HepG2 (cell line): Measurements from ENCODE around the gene HSD17B8. TPM values are rescaled to one million over a fixed set of nuclear protein-coding genes. Genes with fewer than 3 reads are reported as not detected.

ENCODE experiments used
- AGO1 ChIP-seq: fragments of 200-400 bp; formaldehyde crosslinking; IDR thresholded peaks from 2 replicates; pipeline ENCODE4 v1.6.1; 2017; ENCODE audit warnings: mild to moderate bottlenecking, low read depth, low read length, moderate library complexity; ENCODE audit not compliant: poor library complexity, severe bottlenecking
- AGO2 ChIP-seq: fragments of 200-400 bp; formaldehyde crosslinking; optimal IDR thresholded peaks from 2 replicates; pipeline ENCODE3; 2017; ENCODE audit warnings: mild to moderate bottlenecking, low read depth, low read length, moderate library complexity
- CEBPB ChIP-seq: IDR thresholded peaks from 2 replicates; pipeline ENCODE4 v1.6.1; 2011; ENCODE audit warnings: low read depth, low read length, improper control_type of control experiment, borderline replicate concordance
- EED ChIP-seq: sonication (generic); formaldehyde crosslinking; IDR thresholded peaks from 2 replicates; pipeline ENCODE4 v1.5.0; 2020; ENCODE audit warnings: mild to moderate bottlenecking, missing genetic modification reagents
- ISL2 ChIP-seq: sonication (generic); formaldehyde crosslinking; IDR thresholded peaks from 2 replicates; pipeline ENCODE4 v1.5.0; 2020; ENCODE audit warnings: missing genetic modification reagents
- JARID2 ChIP-seq: sonication (generic); formaldehyde crosslinking; IDR thresholded peaks from 2 replicates; pipeline ENCODE4 v1.8.1; 2023; ENCODE audit warnings: missing genetic modification reagents, inconsistent platforms; ENCODE audit not compliant: insufficient replicate concordance
- KDM5A ChIP-seq: fragments of 200-600 bp; sonication (generic); IDR thresholded peaks from 2 replicates; pipeline ENCODE4 v1.7.0; 2018; ENCODE audit warnings: antibody characterized with exemption, mild to moderate bottlenecking, low read length, borderline replicate concordance
- NFKBIZ ChIP-seq: IDR thresholded peaks from 2 replicates; pipeline ENCODE4 v1.6.1; 2018; ENCODE audit warnings: missing genetic modification reagents, missing compliant biosample characterization
- RARA ChIP-seq: IDR thresholded peaks from 2 replicates; pipeline ENCODE4 v1.6.1; 2016; ENCODE audit warnings: missing genetic modification reagents, missing compliant biosample characterization
- RBM39 ChIP-seq: fragments of 200-400 bp; formaldehyde crosslinking; IDR thresholded peaks from one replicate; pipeline ENCODE4 v1.6.1; 2018; ENCODE audit warnings: antibody characterized with exemption, mild to moderate bottlenecking, low read depth, low read length; ENCODE audit not compliant: poor library complexity, severe bottlenecking
- SOX5 ChIP-seq: IDR thresholded peaks from 2 replicates; pipeline ENCODE4 v1.6.1; 2016; ENCODE audit warnings: borderline replicate concordance
- SP140L ChIP-seq: sonication (generic); formaldehyde crosslinking; IDR thresholded peaks from 2 replicates; pipeline ENCODE4 v1.4.0; 2020; ENCODE audit warnings: missing genetic modification reagents, borderline replicate concordance
- TAF1 ChIP-seq: sonication (generic); formaldehyde crosslinking; IDR thresholded peaks from 2 replicates; pipeline ENCODE4 v1.4.0; 2020; ENCODE audit warnings: missing genetic modification reagents
- TBP ChIP-seq: sonication (generic); formaldehyde crosslinking; IDR thresholded peaks from 2 replicates; pipeline ENCODE4 v1.5.0; 2020; ENCODE audit warnings: missing genetic modification reagents
- TRIM24 ChIP-seq: sonication (generic); formaldehyde crosslinking; IDR thresholded peaks from 2 replicates; pipeline ENCODE4 v1.8.0; 2022; ENCODE audit warnings: mild to moderate bottlenecking, missing genetic modification reagents
- ZNF382 ChIP-seq: sonication (generic); formaldehyde crosslinking; IDR thresholded peaks from 2 replicates; pipeline ENCODE4 v1.5.0; 2020; ENCODE audit warnings: missing genetic modification reagents, mild to moderate bottlenecking, borderline replicate concordance
- ZNF44 ChIP-seq: sonication (generic); formaldehyde crosslinking; IDR thresholded peaks from 2 replicates; pipeline ENCODE4 v1.5.1; 2020; ENCODE audit warnings: mild to moderate bottlenecking, missing genetic modification reagents
- ZNF549 ChIP-seq: sonication (generic); formaldehyde crosslinking; IDR thresholded peaks from 2 replicates; pipeline ENCODE4 v1.5.0; 2020; ENCODE audit warnings: missing genetic modification reagents
- ZNF569 ChIP-seq: sonication (generic); formaldehyde crosslinking; IDR thresholded peaks from 2 replicates; pipeline ENCODE4 v1.5.0; 2020; ENCODE audit warnings: mild to moderate bottlenecking, missing genetic modification reagents, moderate library complexity, borderline replicate concordance
- ZNF660 ChIP-seq: sonication (generic); formaldehyde crosslinking; IDR thresholded peaks from 2 replicates; pipeline ENCODE4 v1.5.1; 2020; ENCODE audit warnings: mild to moderate bottlenecking, low read depth, missing genetic modification reagents, borderline replicate concordance
- ZNF737 ChIP-seq: sonication (generic); formaldehyde crosslinking; IDR thresholded peaks from 2 replicates; pipeline ENCODE4 v1.5.0; 2020; ENCODE audit warnings: missing genetic modification reagents, mild to moderate bottlenecking, borderline replicate concordance
- polyA plus RNA-seq, 8 experiments: library from polyadenylated mRNA; depleted of rRNA in 3 of 8; stranded (reverse) in 7 of 8; unstranded in 1 of 8; fragments of >200 nt; fragmentation: Illumina TruSeq in 4 of 8; extraction: Trizol in 4 of 8; gene quantifications; 2 replicates each; pipeline versions ENCODE4 v1.2.1 to v1.2.3, GENCODE V29; 2011 to 2016; ENCODE audit warnings: low read depth in 4 of 8, missing spikeins in 1 of 8, mixed read lengths in 1 of 8; ENCODE audit not compliant: insufficient read depth in 1 of 8
- total RNA-seq, 5 experiments: library from RNA; depleted of rRNA; stranded (reverse); fragments of >200 nt; fragmentation: Illumina TruSeq; extraction: Trizol; gene quantifications; 2 replicates each; pipeline ENCODE4 v1.2.3, GENCODE V29; 2016; ENCODE audit warnings: low read depth in 1 of 5
- TF ChIP-seq, protein P1 (sequence below): sonication (generic); formaldehyde crosslinking; IDR thresholded peaks from 2 replicates; pipeline ENCODE4 v1.9.0; 2021; ENCODE audit warnings: mild to moderate bottlenecking, missing genetic modification reagents
- TF ChIP-seq, protein P2 (sequence below): sonication (generic); formaldehyde crosslinking; IDR thresholded peaks from 2 replicates; pipeline ENCODE4 v1.8.0; 2022; ENCODE audit warnings: missing genetic modification reagents, mild to moderate bottlenecking, borderline replicate concordance

HSD17B8 gene
- total and polyA plus RNA-seq, 2 of the 13 experiments (the other 11 are each of a cell fraction or from before 2014, with no cell fraction given) = 12.6 to 20.1 TPM

DNA sequence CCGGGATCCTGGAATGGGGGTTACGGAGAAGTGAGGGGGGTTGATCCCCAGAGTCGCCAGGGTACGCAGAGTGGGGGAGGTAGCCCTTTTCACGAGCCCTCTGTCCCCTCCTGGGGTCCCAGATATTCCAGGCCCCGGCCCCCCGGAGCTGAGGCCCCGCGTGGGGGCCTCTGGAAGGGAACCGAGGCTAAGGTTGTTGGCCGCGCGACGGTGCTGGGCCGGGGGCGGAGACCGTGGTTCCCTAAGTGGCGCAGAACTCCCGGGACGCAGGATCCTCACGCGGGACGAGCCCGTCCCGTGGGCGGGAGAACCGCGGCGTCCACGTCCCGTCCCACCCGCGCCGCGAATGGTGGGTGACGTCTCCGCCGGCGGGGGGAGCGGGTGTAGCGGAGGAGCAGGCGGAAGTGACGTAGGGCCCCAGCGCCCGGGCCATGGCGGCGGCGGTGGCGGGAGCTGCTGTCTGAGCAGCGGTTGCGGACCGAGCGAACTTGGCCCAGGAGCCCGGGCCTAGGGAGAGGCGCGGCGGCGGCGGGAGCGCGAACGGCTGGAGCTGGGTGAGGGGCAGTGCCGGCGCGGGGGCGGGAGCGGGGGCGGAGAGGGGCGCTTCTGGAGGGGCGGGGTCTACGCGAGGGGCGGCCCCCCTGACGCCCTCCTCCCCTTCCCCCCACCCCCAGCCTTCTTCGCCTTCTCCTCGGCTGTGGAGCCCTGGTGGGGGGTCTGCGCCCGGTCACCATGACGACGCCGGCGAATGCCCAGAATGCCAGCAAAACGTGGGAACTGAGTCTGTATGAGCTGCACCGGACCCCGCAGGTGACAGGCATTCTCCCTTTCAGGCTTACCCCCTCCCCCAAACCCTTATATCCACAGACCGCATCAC is 3.9 kb downstream of the HSD17B8 start, which contains the start of gene RING1 (continued):
- TF ChIP-seq, protein P1, sequence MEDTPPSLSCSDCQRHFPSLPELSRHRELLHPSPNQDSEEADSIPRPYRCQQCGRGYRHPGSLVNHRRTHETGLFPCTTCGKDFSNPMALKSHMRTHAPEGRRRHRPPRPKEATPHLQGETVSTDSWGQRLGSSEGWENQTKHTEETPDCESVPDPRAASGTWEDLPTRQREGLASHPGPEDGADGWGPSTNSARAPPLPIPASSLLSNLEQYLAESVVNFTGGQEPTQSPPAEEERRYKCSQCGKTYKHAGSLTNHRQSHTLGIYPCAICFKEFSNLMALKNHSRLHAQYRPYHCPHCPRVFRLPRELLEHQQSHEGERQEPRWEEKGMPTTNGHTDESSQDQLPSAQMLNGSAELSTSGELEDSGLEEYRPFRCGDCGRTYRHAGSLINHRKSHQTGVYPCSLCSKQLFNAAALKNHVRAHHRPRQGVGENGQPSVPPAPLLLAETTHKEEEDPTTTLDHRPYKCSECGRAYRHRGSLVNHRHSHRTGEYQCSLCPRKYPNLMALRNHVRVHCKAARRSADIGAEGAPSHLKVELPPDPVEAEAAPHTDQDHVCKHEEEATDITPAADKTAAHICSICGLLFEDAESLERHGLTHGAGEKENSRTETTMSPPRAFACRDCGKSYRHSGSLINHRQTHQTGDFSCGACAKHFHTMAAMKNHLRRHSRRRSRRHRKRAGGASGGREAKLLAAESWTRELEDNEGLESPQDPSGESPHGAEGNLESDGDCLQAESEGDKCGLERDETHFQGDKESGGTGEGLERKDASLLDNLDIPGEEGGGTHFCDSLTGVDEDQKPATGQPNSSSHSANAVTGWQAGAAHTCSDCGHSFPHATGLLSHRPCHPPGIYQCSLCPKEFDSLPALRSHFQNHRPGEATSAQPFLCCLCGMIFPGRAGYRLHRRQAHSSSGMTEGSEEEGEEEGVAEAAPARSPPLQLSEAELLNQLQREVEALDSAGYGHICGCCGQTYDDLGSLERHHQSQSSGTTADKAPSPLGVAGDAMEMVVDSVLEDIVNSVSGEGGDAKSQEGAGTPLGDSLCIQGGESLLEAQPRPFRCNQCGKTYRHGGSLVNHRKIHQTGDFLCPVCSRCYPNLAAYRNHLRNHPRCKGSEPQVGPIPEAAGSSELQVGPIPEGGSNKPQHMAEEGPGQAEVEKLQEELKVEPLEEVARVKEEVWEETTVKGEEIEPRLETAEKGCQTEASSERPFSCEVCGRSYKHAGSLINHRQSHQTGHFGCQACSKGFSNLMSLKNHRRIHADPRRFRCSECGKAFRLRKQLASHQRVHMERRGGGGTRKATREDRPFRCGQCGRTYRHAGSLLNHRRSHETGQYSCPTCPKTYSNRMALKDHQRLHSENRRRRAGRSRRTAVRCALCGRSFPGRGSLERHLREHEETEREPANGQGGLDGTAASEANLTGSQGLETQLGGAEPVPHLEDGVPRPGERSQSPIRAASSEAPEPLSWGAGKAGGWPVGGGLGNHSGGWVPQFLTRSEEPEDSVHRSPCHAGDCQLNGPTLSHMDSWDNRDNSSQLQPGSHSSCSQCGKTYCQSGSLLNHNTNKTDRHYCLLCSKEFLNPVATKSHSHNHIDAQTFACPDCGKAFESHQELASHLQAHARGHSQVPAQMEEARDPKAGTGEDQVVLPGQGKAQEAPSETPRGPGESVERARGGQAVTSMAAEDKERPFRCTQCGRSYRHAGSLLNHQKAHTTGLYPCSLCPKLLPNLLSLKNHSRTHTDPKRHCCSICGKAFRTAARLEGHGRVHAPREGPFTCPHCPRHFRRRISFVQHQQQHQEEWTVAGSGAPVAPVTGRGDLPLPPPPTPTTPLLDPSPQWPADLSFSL = no peak
- TF ChIP-seq ZNF382 (CRISPR knock-in tag) (no peak), ZNF549 (CRISPR knock-in tag) (no peak), AGO1 (peak; percentile 87), SOX5 (CRISPR knock-in tag) (peak; percentile 41; the same call in 1 of the 2 replicates), NFKBIZ (CRISPR knock-in tag) (peak; percentile 84), RBM39 (peak; percentile 85), ISL2 (CRISPR knock-in tag) (peak; percentile 53; the same call in 1 of the 2 replicates), ZNF660 (CRISPR knock-in tag) (no peak), RARA (CRISPR knock-in tag) (peak; percentile 48), TBP (CRISPR knock-in tag) (no peak), ZNF737 (CRISPR knock-in tag) (no peak), KDM5A (peak; percentile 59; the same call in 1 of the 2 replicates), ZNF44 (no peak), CEBPB (no peak), ZNF569 (CRISPR knock-in tag) (no peak), TAF1 (CRISPR knock-in tag) (peak; percentile 89), JARID2 (CRISPR knock-in tag) (no peak), TRIM24 (no peak), AGO2 (peak; percentile 95), SP140L (CRISPR knock-in tag) (no peak), EED (CRISPR knock-in tag) (no peak)
- TF ChIP-seq, protein P2, sequence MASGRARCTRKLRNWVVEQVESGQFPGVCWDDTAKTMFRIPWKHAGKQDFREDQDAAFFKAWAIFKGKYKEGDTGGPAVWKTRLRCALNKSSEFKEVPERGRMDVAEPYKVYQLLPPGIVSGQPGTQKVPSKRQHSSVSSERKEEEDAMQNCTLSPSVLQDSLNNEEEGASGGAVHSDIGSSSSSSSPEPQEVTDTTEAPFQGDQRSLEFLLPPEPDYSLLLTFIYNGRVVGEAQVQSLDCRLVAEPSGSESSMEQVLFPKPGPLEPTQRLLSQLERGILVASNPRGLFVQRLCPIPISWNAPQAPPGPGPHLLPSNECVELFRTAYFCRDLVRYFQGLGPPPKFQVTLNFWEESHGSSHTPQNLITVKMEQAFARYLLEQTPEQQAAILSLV (CRISPR knock-in tag) = peak; percentile 91; the same call in 1 of the 2 replicates
